ENCODE measurements around the gene BORCS5.
"Not testable (repeated sequence)": the region's sequence is repeated elsewhere in the genome, so short reads cannot be mapped to it uniquely, and the experiment has no call there.

The BORCS5 gene

DNA sequence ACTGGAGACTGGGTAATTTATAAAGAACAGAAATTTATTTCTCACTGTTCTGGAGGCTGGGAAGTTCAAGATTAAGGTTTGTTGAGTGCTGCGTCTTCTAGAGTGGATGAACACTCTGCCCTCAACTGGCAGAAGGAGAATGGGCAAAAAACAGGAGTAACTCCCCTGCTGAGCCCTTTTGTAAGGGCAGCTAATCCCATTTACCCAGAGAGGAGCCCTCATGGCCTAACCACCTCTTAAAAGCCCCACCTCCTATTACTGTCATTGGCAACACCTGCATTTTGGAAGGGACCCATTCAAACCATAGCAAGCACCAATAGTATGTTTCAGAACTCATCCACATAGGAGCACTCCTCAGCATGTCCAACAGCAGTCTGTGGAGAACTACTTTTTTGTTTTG lies 47.4 kb downstream of the BORCS5 start:
- Histone ChIP-seq H3K4me1 (ENCODE audit: low read depth, poor library complexity, severe bottlenecking) (peaks cover 29% of the 10 kb centered on the region), H3K27me3 (ENCODE audit: insufficient read depth, low read depth) (no peaks in the 10 kb centered on the region), H2AFZ (ENCODE audit: low read depth) (no peak overlapping the region), H3K4me2 (no peak overlapping the region), H3K4me3 (IDR thresholded peaks at IDR 0.05; ENCODE audit: insufficient read depth, low read depth, low read length) (no peak overlapping the region), H3K27ac (no peak overlapping the region), H3K79me2 (ENCODE audit: insufficient read depth, low read depth) (no peaks in the 10 kb centered on the region), H3K9ac (no peak overlapping the region), H3K36me3 (ENCODE audit: insufficient read depth) (no peaks in the 10 kb centered on the region), H4K20me1 (ENCODE audit: insufficient read depth) (no peaks in the 10 kb centered on the region)
- TF ChIP-seq, protein P1, sequence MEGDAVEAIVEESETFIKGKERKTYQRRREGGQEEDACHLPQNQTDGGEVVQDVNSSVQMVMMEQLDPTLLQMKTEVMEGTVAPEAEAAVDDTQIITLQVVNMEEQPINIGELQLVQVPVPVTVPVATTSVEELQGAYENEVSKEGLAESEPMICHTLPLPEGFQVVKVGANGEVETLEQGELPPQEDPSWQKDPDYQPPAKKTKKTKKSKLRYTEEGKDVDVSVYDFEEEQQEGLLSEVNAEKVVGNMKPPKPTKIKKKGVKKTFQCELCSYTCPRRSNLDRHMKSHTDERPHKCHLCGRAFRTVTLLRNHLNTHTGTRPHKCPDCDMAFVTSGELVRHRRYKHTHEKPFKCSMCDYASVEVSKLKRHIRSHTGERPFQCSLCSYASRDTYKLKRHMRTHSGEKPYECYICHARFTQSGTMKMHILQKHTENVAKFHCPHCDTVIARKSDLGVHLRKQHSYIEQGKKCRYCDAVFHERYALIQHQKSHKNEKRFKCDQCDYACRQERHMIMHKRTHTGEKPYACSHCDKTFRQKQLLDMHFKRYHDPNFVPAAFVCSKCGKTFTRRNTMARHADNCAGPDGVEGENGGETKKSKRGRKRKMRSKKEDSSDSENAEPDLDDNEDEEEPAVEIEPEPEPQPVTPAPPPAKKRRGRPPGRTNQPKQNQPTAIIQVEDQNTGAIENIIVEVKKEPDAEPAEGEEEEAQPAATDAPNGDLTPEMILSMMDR (conservative IDR thresholded peaks at IDR 0.05; ENCODE audit: low read depth, low read length): no peak

DNA sequence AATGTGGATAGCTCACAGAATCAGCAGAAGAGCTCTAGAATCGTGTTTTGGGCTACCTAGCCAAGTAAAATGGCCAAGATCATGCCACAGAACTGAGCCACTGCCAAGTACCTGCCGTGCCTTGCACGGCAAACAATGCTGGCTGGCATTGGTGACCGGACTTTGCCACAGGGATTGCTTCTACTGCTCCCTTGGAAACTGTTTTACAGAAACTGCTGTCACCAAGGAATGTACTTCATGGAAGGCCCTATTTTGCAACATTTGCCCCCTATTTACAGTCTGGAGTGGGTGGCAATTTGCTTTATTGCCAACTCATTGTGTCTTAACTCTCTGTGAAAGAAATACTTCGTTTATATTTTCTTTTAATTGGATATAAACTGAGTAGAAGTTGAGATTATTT lies 49.0 kb downstream of the BORCS5 start:
- Histone ChIP-seq H3K27me3 (ENCODE audit: insufficient read depth, low read depth) (no peaks in the 10 kb centered on the region), H2AFZ (ENCODE audit: low read depth) (no peak overlapping the region), H3K4me1 (ENCODE audit: low read depth, poor library complexity, severe bottlenecking) (peaks cover 29% of the 10 kb centered on the region), H3K4me3 (IDR thresholded peaks at IDR 0.05; ENCODE audit: insufficient read depth, low read depth, low read length) (no peak overlapping the region), H3K79me2 (ENCODE audit: insufficient read depth, low read depth) (no peaks in the 10 kb centered on the region), H3K9ac (no peak overlapping the region), H3K36me3 (ENCODE audit: insufficient read depth) (no peaks in the 10 kb centered on the region), H3K27ac (no peak overlapping the region), H4K20me1 (ENCODE audit: insufficient read depth) (no peaks in the 10 kb centered on the region), H3K4me2 (no peak overlapping the region)
- TF ChIP-seq, protein P1 (conservative IDR thresholded peaks at IDR 0.05; ENCODE audit: low read depth, low read length): no peak

GRCh38 chr12:12406762-12407161 lies 49.9 kb downstream of the BORCS5 start:
- no peaks in the 10 kb centered on the region for H3K27me3 ChIP-seq (ENCODE audit: insufficient read depth, low read depth)
- no peak overlapping the region for H3K4me2 ChIP-seq
- H3K79me2 ChIP-seq (ENCODE audit: insufficient read depth, low read depth): no peaks in the 10 kb centered on the region
- H2AFZ ChIP-seq (ENCODE audit: low read depth): no peak overlapping the region
- no peaks in the 10 kb centered on the region for H3K36me3 ChIP-seq (ENCODE audit: insufficient read depth)
- no peaks in the 10 kb centered on the region for H4K20me1 ChIP-seq (ENCODE audit: insufficient read depth)
- no peak overlapping the region for H3K4me3 ChIP-seq (IDR thresholded peaks at IDR 0.05; ENCODE audit: insufficient read depth, low read depth, low read length)
- H3K9ac ChIP-seq: no peak overlapping the region
- peaks cover 29% of the 10 kb centered on the region for H3K4me1 ChIP-seq (ENCODE audit: low read depth, poor library complexity, severe bottlenecking)
- TF ChIP-seq, protein P1 (conservative IDR thresholded peaks at IDR 0.05; ENCODE audit: low read depth, low read length): no peak
- no peak overlapping the region for H3K27ac ChIP-seq

- Histone ChIP-seq H2AFZ (ENCODE audit: low read depth) (no peak overlapping the region), H3K27ac (peak overlapping the region; percentile 48), H4K20me1 (ENCODE audit: insufficient read depth) (no peaks in the 10 kb centered on the region), H3K36me3 (ENCODE audit: insufficient read depth) (no peaks in the 10 kb centered on the region), H3K27me3 (ENCODE audit: insufficient read depth, low read depth) (no peaks in the 10 kb centered on the region), H3K79me2 (ENCODE audit: insufficient read depth, low read depth) (no peaks in the 10 kb centered on the region), H3K9ac (no peak overlapping the region), H3K4me3 (IDR thresholded peaks at IDR 0.05; ENCODE audit: insufficient read depth, low read depth, low read length) (no peak overlapping the region), H3K4me2 (peak overlapping the region; percentile 55), H3K4me1 (ENCODE audit: low read depth, poor library complexity, severe bottlenecking) (peaks cover 29% of the 10 kb centered on the region)
- TF ChIP-seq, protein P1 (conservative IDR thresholded peaks at IDR 0.05; ENCODE audit: low read depth, low read length): no peak
These were observed 51.4 kb downstream of the BORCS5 start for GRCh38 chr12:12408265-12408690.

DNA sequence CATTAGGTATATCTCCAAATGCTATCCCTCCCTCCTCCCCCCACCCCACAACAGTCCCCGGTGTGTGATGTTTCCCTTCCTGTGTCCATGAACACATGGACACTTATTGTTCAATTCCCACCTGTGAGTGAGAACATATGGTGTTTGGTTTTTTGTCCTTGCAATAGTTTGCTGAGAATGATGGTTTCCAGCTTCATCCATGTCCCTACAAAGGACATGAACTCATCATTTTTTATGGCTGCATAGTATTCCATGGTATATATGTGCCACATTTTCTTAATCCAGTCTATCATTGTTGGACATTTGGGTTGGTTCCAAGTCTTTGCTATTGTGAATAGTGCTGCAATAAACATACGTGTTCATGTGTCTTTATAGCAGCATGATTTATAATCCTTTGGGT lies 52.5 kb downstream of the BORCS5 start:
- not testable (repeated sequence) for H3K9ac ChIP-seq; H3K4me3 ChIP-seq (IDR thresholded peaks at IDR 0.05; ENCODE audit: insufficient read depth, low read depth, low read length); H3K36me3 ChIP-seq (ENCODE audit: insufficient read depth); H3K27ac ChIP-seq; H4K20me1 ChIP-seq (ENCODE audit: insufficient read depth); H3K4me2 ChIP-seq; H2AFZ ChIP-seq (ENCODE audit: low read depth); H3K79me2 ChIP-seq (ENCODE audit: insufficient read depth, low read depth); H3K27me3 ChIP-seq (ENCODE audit: insufficient read depth, low read depth)
- peaks cover 24% of the 10 kb centered on the region for H3K4me1 ChIP-seq (ENCODE audit: low read depth, poor library complexity, severe bottlenecking)
